GM21515 (cell line): ENCODE measurements around the gene TMIGD2.
"Not testable (repeated sequence)": the region's sequence is repeated elsewhere in the genome, so short reads cannot be mapped to it uniquely, and the experiment has no call there.

ENCODE experiments used
- ATAC-seq: cut with Tn5 transposase; IDR thresholded peaks from one replicate; pipeline ENCODE4 v1.9.1; 2021; ENCODE audit not compliant: unreplicated experiment

Gene TMIGD2

DNA sequence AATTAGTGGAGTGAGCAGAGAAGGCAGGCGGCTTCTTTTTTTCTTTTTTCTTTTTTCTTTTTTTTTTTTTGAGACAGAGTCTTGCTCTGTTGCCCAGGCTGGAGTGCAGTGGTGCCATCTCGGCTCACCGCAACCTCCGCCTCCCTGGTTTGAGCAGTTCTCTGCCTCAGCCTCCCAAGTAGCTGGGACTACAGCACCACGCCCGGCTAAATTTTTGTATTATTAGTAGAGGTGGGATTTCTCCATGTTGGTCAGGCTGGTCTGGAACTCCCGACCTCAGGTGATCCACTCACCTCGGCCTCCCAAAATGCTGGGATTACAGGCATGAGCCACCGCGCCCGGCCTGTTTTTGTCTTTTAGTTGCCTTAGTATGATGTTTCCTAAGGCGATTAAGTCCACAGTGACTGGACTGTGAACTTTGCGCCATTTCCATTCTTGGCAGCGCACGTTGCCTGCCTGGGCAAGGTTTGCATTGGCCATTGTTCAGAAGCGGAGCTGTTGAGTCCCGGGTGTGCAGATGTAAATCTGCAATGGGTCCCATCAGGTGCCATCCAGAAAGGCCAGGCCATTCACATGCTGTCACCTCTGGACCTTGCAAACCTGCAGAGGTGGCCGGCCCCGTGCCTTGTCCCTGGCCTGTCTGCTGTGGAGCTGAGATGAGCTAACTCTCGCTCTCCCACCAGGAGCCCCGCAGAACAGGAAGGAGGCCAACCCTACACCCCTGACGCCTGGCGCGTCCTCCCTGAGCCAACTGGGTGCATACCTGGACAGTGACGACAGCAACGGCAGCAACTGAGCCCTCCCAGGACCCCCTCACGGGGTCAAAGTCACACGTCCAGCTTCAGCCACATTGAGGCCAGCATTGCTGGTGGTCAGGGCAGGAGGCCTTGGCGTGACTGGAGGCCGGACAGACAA lies 34.0 kb downstream of the TMIGD2 start:
- ATAC-seq: no peak

DNA sequence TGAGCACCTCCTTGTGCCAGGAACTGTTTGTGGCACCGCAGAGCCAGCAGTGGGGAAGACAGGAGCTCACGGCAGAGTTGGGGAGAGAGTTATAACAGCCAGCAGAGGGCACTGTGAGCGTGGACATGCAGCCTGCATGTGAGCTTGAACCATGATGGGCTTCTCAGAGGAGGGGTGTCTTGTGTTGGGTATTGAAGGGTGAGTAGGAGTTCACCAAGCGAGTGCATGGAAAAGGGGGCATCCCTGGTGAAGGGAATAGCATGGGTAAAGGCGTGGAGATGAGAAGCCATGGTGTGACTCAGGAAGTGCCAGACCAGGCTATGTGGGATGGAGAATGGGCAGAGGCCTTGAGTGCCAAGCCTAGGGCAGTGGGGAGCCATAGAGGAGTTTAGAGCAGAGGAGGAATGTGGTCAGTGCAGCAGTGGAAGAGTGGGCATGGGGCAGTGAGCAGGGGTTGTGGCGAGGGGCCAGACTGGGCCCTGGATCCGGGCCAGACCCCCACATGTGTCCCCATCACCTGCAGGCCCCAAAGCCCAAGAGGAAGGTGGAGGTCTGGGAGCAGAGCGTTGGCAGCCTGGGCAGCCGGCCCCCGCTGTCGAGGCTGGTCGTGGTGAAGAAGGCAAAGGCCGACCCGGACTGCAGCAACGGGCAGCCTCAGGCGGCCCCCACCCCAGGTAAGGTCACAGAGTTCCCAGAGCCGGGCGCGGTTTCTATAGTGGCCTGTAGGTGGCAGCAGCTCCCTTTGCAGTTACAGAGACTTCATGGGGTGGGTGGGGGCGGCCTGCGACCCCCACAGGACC lies 34.9 kb downstream of the TMIGD2 start:
- ATAC-seq: no peak

GRCh38 chr19:4266253-4267000 lies 35.8 kb downstream of the TMIGD2 start:
- ATAC-seq: no peak

GRCh38 chr19:4264812-4265211 lies 37.4 kb downstream of the TMIGD2 start:
- no peak for ATAC-seq

GRCh38 chr19:4260613-4261191 lies 41.5 kb downstream of the TMIGD2 start:
- ATAC-seq: no peak

GRCh38 chr19:4258181-4258580 lies 44.0 kb downstream of the TMIGD2 start:
- no peak for ATAC-seq

DNA sequence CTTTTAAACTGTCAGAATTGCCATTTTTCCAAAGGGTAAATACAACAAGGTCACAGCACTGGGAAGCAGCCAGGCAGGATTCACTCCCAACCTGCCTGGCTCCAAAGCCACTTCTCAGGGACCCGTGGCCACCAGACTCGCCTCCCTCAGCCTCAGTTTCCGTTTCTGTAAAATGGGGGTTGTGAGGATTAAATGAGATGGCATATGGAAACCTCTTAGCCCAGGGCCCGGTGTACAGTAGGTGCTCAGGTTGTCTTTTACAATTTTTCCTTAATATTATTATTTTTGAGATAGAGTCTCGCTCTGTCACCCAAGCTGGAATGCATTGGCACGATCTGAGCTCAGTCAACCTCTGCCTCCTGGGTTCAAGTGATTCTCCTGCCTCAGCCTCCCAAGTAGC lies 45.2 kb downstream of the TMIGD2 start:
- no peak for ATAC-seq

DNA sequence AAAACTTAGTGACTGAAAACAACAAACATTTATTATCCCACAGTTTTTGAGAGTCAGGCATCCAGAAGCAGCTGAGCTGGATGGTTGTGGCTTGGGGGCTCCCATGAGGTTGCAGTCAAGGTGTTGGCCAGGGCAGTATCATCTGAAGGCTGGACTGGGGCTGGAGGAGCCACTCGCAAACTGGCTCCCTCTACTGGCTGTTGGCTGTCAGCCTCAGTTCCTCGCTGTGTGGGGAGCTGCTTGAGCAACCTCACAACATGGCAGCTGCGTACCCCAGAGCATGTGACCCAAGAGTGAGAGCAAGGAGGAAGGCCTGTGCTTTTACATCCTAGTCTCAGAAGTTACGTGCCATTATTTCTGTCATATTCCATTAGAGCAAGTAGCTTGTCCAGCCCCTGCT lies 45.6 kb downstream of the TMIGD2 start:
- ATAC-seq: no peak

DNA sequence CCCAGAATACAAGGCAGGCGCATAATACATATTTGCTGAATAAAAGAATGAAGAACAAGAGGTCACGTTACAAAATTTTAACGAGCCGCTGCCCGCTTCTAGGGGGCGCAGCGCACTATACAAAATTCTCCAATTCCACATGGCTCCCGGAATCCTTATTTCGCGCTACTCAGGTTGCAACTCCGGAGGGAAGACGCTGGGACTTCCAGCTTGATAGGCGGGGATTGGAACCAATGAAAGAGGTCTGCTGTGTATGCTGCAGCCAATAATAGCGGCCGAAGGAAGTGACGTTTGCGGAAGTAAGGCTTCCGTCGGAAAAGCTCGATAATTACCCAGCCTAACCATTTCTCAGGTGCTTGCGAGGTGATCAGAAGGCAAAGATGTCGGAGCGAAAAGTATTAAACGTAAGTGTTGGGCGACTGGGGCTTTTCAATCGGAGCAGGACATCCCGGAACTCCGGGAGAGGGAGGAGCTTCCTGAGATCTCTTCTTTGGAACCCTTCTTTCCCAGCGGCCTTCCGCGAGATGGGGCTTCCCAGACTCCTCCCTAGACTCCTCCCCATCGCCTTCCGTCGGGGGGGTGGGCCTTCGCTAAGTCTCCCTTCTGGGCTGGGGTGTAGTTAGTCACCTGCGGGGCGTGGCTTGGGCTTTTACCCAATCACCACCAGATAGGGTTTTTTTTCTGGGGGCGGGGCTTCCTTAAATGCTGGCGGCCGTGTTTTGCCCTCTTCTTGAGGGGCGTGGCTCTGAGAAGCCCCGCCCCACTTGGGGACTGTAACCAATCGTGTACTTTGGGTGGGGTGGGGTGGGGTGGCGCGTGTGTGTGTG lies 55.2 kb downstream of the TMIGD2 start, which contains the start of gene YJU2:
TSS of gene YJU2 (plus strand) at position 314 of the 827 bp plus-strand sequence. CDS start at position 381, 67 bp downstream.
- ATAC-seq: peak; percentile 73

- not testable (repeated sequence) for ATAC-seq
These were observed 56.3 kb downstream of the TMIGD2 start for GRCh38 chr19:4245938-4246337.
